T-cell (primary cell): ENCODE results near the gene VPS8. TPM values are rescaled to one million over a fixed set of nuclear protein-coding genes. Genes with fewer than 3 reads are reported as not detected.

Experiments
- ATAC-seq, 4 experiments: fragments of 200-7000 bp in 3 of 4; fragments of 150-1000 bp in 1 of 4; cut with Tn5 transposase; replicated peaks in 1 of 4; 1 replicate in 3 of 4; 2 replicates in 1 of 4; pipeline ENCODE4 v1.10.0; 2021; ENCODE audit warnings: moderate library complexity in 3 of 4, mild to moderate bottlenecking in 2 of 4, moderate number of reproducible peaks in 1 of 4
- CTCF ChIA-PET, 2 donors: fragments of 300-600 bp; sonication (Branson Sonifier 250); formaldehyde crosslinking; loops; one replicate each; lab custom pipeline; 2022; ENCODE audit warnings: antibody characterized with exemption in 2 of 2; lab: Charles Lee
- POLR2A ChIA-PET, 2 donors: fragments of 300-600 bp; sonication (Branson Sonifier 250); formaldehyde crosslinking; loops; one replicate each; lab custom pipeline; 2022; ENCODE audit warnings: antibody characterized with exemption in 2 of 2; lab: Charles Lee
- DNase-seq, 35 experiments: peaks; one replicate each; pipeline versions ENCODE4 v3.0.0 to v3.0.0-alpha.2; 2013 to 2023
- H3K27ac ChIP-seq: one replicate; pipeline ENCODE4 v1.5.1; 2013; ENCODE audit warnings: low read length
- H3K27me3 ChIP-seq, 2 experiments: replicated peaks in 1 of 2; 1 replicate in 1 of 2; 2 replicates in 1 of 2; pipeline versions ENCODE4 v1.6.1 to v1.7.0; 2013; ENCODE audit warnings: low read length in 1 of 2, mixed read lengths in 1 of 2; ENCODE audit not compliant: control insufficient read depth in 2 of 2, insufficient read depth in 2 of 2; ENCODE audit errors: extremely low read depth in 1 of 2
- H3K36me3 ChIP-seq, 2 donors: 1 replicate in 1 of 2; 2 replicates in 1 of 2; pipeline versions ENCODE4 v1.6.1 to v1.7.0; 2013; ENCODE audit warnings: low read length in 1 of 2; ENCODE audit not compliant: control insufficient read depth in 2 of 2, insufficient read depth in 1 of 2; ENCODE audit errors: extremely low read depth in 1 of 2
- H3K4me1 ChIP-seq, 2 experiments: 1 replicate in 1 of 2; 2 replicates in 1 of 2; pipeline versions ENCODE4 v1.6.1 to v1.7.0; 2013; ENCODE audit warnings: low read length in 2 of 2, mixed read lengths in 1 of 2; ENCODE audit not compliant: insufficient read depth in 2 of 2, control insufficient read depth in 1 of 2; ENCODE audit errors: extremely low read depth in 1 of 2
- H3K4me3 ChIP-seq, 2 donors: 1 replicate in 1 of 2; 2 replicates in 1 of 2; pipeline versions ENCODE4 v1.5.1 to v1.7.0; 2013; ENCODE audit warnings: mild to moderate bottlenecking in 2 of 2, low read length in 1 of 2, moderate library complexity in 1 of 2; ENCODE audit not compliant: control insufficient read depth in 1 of 2; ENCODE audit errors: extremely low read depth in 1 of 2
- H3K9me3 ChIP-seq: 2 replicates; pipeline ENCODE4 v1.7.0; 2013
- H3K27ac Mint-ChIP-seq, 2 donors: one replicate each; pipeline ENCODE4 v1.8.0; 2020 to 2021; ENCODE audit warnings: mild to moderate bottlenecking in 2 of 2, mixed read lengths in 2 of 2
- H3K27me3 Mint-ChIP-seq, 2 donors: one replicate each; pipeline ENCODE4 v1.8.0; 2021 to 2022; ENCODE audit warnings: mixed read lengths in 2 of 2
- H3K36me3 Mint-ChIP-seq: one replicate; pipeline ENCODE4 v1.8.0; 2021; ENCODE audit warnings: mixed read lengths
- H3K4me1 Mint-ChIP-seq, 3 donors: one replicate each; pipeline ENCODE4 v1.8.0; 2020 to 2022; ENCODE audit warnings: mixed read lengths in 3 of 3, mild to moderate bottlenecking in 1 of 3
- H3K4me3 Mint-ChIP-seq, 3 donors: one replicate each; pipeline ENCODE4 v1.8.0; 2020 to 2022; ENCODE audit warnings: mild to moderate bottlenecking in 3 of 3, mixed read lengths in 3 of 3, moderate library complexity in 3 of 3
- H3K9me3 Mint-ChIP-seq, 3 donors: one replicate each; pipeline ENCODE4 v1.8.0; 2020 to 2022; ENCODE audit warnings: mixed read lengths in 3 of 3
- WGBS: methylation state at CpG from one replicate; pipeline ENCODE4 v1.1.5; 2013; ENCODE audit warnings: missing lambda C conversion rate; ENCODE audit not compliant: insufficient coverage; 5-methylcytosine and 5-hydroxymethylcytosine counted together
- total RNA-seq, 35 experiments: library from RNA in 6 of 35; stranded (reverse) in 6 of 35; fragments of 120-200 nt in 1 of 35; gene quantifications; one replicate each; pipeline versions ENCODE4 v1.2.1 to v1.2.4 and lab custom pipeline; 2013 to 2026

The VPS8 gene
- 10 to 100 TPM; 59.2 to 95.6 (median 71.0) TPM for total RNA-seq
- 92.3 TPM for total RNA-seq (2013)
- total RNA-seq (lab: John Stamatoyannopoulos, UW) = 29.9 to 118 (median 74.7) reads per million in 29 experiments

- Mint-ChIP-seq H3K27me3 (no peaks in the 10 kb centered on the region), H3K4me1 (peaks cover 49 to 56% (median 51%) of the 10 kb centered on the region in 3 donors), H3K9me3 (no peaks in the 10 kb centered on the region), H3K4me3 (peak within 1 kb of the TSS; percentile 83 to 96 (median 95)), H3K27ac (peak within 1 kb of the TSS; percentile 95 to 97), H3K36me3 (peaks cover 18% of the 10 kb centered on the region)
- 1% methylated on average over 38 of the region's 50 CpGs for WGBS
- peaks cover 26 to 52% of the 10 kb centered on the region in 2 experiments for H3K4me1 ChIP-seq
- H3K9me3 ChIP-seq = no peaks in the 10 kb centered on the region
- H3K36me3 ChIP-seq = no peaks in the 10 kb centered on the region
- ChIA-PET CTCF (interaction anchor here (0.6 to 2.6 kb wide), 6 partner anchors 11 to 1197 kb away, joined by 3 to 7 read pairs (median 4); partner anchors contain the start of gene EPHB3 (in 1 of the 2)), POLR2A (interaction anchor here in 1 of 2 donors (0.5 to 0.6 kb wide), 2 partner anchors 18 to 1114 kb away, joined by 3 read pairs; partner anchors contain the start of gene YEATS2)
- peak; percentile 87 to 93 (median 90) for ATAC-seq
- peak within 1 kb of the TSS; percentile 65 for H3K27ac ChIP-seq
- peak; percentile 91 to 97 (median 95) for DNase-seq
- peak within 1 kb of the TSS; percentile 87 to 88 for H3K4me3 ChIP-seq
- no peaks in the 10 kb centered on the region for H3K27me3 ChIP-seq
Measured at GRCh38 chr3:184811999-184812661, at the start of gene VPS8. Gene VPS8 (plus strand): TSS chr3:184812166. CDS start chr3:184824633, 12,467 bp downstream.

DNA sequence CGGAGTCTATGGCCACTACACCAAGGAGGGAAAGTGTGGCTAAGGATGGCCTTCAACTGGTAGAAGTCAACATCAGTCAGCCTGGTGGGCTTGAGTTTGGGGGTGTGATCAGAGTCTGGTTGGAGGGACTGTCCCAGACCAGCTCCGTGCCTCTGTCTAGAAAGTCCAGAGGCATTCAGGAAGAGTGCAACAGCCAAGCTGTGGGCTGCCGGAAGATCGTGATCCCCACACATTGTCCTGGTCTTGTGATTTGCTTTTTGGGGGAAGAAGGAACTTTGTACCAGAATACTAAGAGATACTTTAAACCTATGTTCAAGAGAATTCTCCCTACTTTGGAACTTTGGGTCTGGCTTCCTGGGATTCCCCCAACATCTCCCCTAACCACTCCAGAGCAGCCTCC, 47.8 kb upstream of the VPS8 start:
- H3K9me3 ChIP-seq = no peaks in the 10 kb centered on the region
- H3K4me1 Mint-ChIP-seq = peaks cover 0 to 2% (median 0%) of the 10 kb centered on the region in 3 donors
- H3K4me3 Mint-ChIP-seq = no peak overlapping the region
- H3K4me3 ChIP-seq = no peak overlapping the region
- no peaks in the 10 kb centered on the region for H3K9me3 Mint-ChIP-seq
- no CpG with 5 or more reads among the region's 4 CpGs for WGBS
- H3K27ac ChIP-seq = no peak overlapping the region
- no peak overlapping the region for H3K27ac Mint-ChIP-seq
- H3K36me3 ChIP-seq = no peaks in the 10 kb centered on the region
- peaks cover 0 to 43% of the 10 kb centered on the region in 2 experiments for H3K27me3 ChIP-seq
- peaks cover 15 to 19% of the 10 kb centered on the region in 2 donors for H3K27me3 Mint-ChIP-seq
- H3K36me3 Mint-ChIP-seq = no peaks in the 10 kb centered on the region
- H3K4me1 ChIP-seq = no peaks in the 10 kb centered on the region
- ChIA-PET POLR2A (no interaction called here), CTCF (no interaction called here)
- ATAC-seq = no peak
- no peak for DNase-seq

GRCh38 chr3:184765047-184765729, 46.8 kb upstream of the VPS8 start:
- ChIA-PET POLR2A (interaction anchor here in 1 of 2 donors (0.9 kb wide), 1 partner anchor 10 kb away, joined by 3 read pairs; no protein-coding TSS in a partner anchor), CTCF (interaction anchor here in 1 of 2 donors (0.7 to 1.4 kb wide), 4 partner anchors 110 to 384 kb away, joined by 3 to 6 read pairs (median 4); partner anchors contain the start of gene EPHB3)
- no peak overlapping the region for H3K27ac Mint-ChIP-seq
- Histone ChIP-seq H3K4me3 (no peak overlapping the region), H3K9me3 (no peaks in the 10 kb centered on the region), H3K36me3 (no peaks in the 10 kb centered on the region), H3K4me1 (no peaks in the 10 kb centered on the region), H3K27ac (no peak overlapping the region), H3K27me3 (peaks cover 0 to 43% of the 10 kb centered on the region in 2 experiments)
- DNase-seq (no peak), ATAC-seq (no peak)
- H3K4me3 Mint-ChIP-seq = no peak overlapping the region
- no peaks in the 10 kb centered on the region for H3K36me3 Mint-ChIP-seq
- peaks cover 15 to 20% of the 10 kb centered on the region in 2 donors for H3K27me3 Mint-ChIP-seq
- H3K9me3 Mint-ChIP-seq = no peaks in the 10 kb centered on the region
- peaks cover 0 to 2% (median 0%) of the 10 kb centered on the region in 3 donors for H3K4me1 Mint-ChIP-seq
- WGBS = 88% methylated on average over 5 of the region's 10 CpGs

DNA sequence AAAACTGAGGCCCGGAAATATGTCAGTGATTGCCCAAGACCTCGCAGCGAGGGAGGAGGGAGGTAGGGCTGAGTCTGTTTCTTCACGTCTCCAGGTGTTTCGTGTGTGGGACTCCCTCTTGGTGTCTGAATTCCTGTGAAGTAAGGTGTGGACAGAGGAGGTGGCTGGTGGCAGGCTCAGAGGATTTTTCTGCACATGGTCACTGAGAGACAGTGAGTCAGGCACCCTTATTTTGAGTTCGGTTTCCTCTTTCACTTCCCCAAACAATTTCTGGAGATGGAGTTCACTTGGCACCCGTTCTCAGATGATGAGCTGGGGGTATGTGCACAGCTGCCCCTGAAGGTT, 46.3 kb upstream of the VPS8 start:
- H3K36me3 Mint-ChIP-seq = no peaks in the 10 kb centered on the region
- no peak overlapping the region for H3K4me3 ChIP-seq
- peaks cover 0 to 42% of the 10 kb centered on the region in 2 experiments for H3K27me3 ChIP-seq
- no peak overlapping the region for H3K27ac Mint-ChIP-seq
- no peaks in the 10 kb centered on the region for H3K9me3 ChIP-seq
- WGBS = 83% methylated on average over 5 of the region's 7 CpGs
- H3K36me3 ChIP-seq = no peaks in the 10 kb centered on the region
- POLR2A ChIA-PET = interaction anchor here in 1 of 2 donors (0.6 to 0.9 kb wide), 3 partner anchors 10 to 348 kb away, joined by 3 to 8 read pairs (median 7); no protein-coding TSS in a partner anchor
- no peak overlapping the region for H3K4me3 Mint-ChIP-seq
- H3K4me1 ChIP-seq = no peaks in the 10 kb centered on the region
- H3K4me1 Mint-ChIP-seq = peaks cover 0 to 2% (median 0%) of the 10 kb centered on the region in 3 donors
- no peak for ATAC-seq
- CTCF ChIA-PET = interaction anchor here in 1 of 2 donors (0.7 to 1.4 kb wide), 2 partner anchors 204 to 385 kb away, joined by 6 read pairs; partner anchors contain the start of gene EPHB3
- peaks cover 15 to 25% of the 10 kb centered on the region in 2 donors for H3K27me3 Mint-ChIP-seq
- peak in 1 of 35 experiments; percentile 9 for DNase-seq
- no peaks in the 10 kb centered on the region for H3K9me3 Mint-ChIP-seq
- no peak overlapping the region for H3K27ac ChIP-seq

DNA sequence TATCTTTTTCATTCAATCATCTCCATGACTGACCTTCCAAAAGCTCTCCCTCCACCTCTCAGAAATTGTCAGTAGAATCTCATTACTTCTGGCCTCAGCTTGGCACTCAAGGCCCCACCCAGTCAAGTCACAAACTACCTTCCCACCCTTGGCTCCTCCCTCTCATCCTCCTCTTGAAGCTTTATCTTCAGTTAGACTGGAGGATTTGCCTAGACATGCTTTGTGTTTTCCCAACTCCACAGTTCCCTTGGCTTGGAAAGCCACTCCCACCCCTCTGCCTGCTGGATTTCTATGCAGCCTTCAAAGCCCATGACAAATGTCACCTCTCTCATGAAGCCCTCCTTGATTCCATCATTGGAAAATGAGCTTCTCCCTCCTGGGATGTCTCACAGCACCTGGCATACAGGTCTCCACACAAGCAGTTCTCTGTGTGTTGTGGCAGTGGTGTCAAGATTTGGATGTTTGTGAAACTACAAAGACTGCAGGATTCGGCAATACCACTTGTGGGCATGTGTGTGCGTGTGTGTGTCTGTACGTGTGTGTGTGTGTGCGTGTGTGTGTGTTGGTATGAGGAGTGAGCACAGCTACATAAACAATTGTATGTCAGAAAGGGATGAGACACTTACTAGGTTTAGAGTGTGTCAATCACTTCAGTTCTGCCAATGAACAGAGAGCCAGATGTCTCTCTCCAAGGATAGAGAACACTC, 45.3 kb upstream of the VPS8 start:
- ChIA-PET CTCF (interaction anchor here in 1 of 2 donors (1.4 kb wide), 1 partner anchor 205 kb away, joined by 6 read pairs; the partner anchor contains the start of gene EPHB3), POLR2A (no interaction called here)
- 59% methylated on average over 2 of the region's 4 CpGs for WGBS
- no peaks in the 10 kb centered on the region for H3K36me3 Mint-ChIP-seq
- no peak overlapping the region for H3K27ac ChIP-seq
- no peaks in the 10 kb centered on the region for H3K9me3 ChIP-seq
- no peaks in the 10 kb centered on the region for H3K9me3 Mint-ChIP-seq
- DNase-seq (peak in 1 of 35 experiments; percentile 13), ATAC-seq (no peak)
- H3K27me3 Mint-ChIP-seq = peaks cover 15 to 21% of the 10 kb centered on the region in 2 donors
- H3K36me3 ChIP-seq = no peaks in the 10 kb centered on the region
- H3K4me3 ChIP-seq = no peak overlapping the region
- peaks cover 0 to 2% (median 0%) of the 10 kb centered on the region in 3 donors for H3K4me1 Mint-ChIP-seq
- H3K27ac Mint-ChIP-seq = no peak overlapping the region
- no peaks in the 10 kb centered on the region for H3K4me1 ChIP-seq
- no peak overlapping the region for H3K4me3 Mint-ChIP-seq
- peaks cover 0 to 39% of the 10 kb centered on the region in 2 experiments for H3K27me3 ChIP-seq
